Muscle of back (tissue), 11 donors: Measurements from ENCODE around the gene ASMT. TPM values are rescaled to one million over a fixed set of nuclear protein-coding genes. Genes with fewer than 3 reads are reported as not detected.
A peak's percentile ranks its signal among the peaks of the same experiment; 100 is the strongest.
"Not testable (repeated sequence)": the region's sequence is repeated elsewhere in the genome, so short reads cannot be mapped to it uniquely, and the experiment has no call there.

ENCODE experiments used
- DNase-seq, 3 donors: peaks; one replicate each; pipeline versions ENCODE4 v3.0.0 to v3.0.0-alpha.2; 2013
- polyA plus RNA-seq, 10 donors: library from polyadenylated mRNA; unstranded; fragments of 120-200 nt; gene quantifications; one replicate each; pipeline ENCODE4 v1.2.1, GENCODE V29; 2013; ENCODE audit not compliant: insufficient read length in 10 of 10

Gene ASMT
- polyA plus RNA-seq, 10 donors: 0.15 to 0.67 (median 0.28) TPM; not detected in 6

- DNase-seq: peak in 1 of 3 donors; percentile 9
These were observed 34.8 kb downstream of the ASMT start for GRCh38 chrX:1649621-1650020.

- peak in 1 of 3 donors; percentile 41 for DNase-seq
These were observed 37.4 kb downstream of the ASMT start for GRCh38 chrX:1652011-1652811.

- DNase-seq: no peak
These were observed 41.5 kb downstream of the ASMT start for GRCh38 chrX:1656379-1656778.

GRCh38 chrX:1657367-1658070, 42.7 kb downstream of the ASMT start:
- DNase-seq: peak in 1 of 3 donors; percentile 44

GRCh38 chrX:1658071-1658491, 43.2 kb downstream of the ASMT start:
- DNase-seq: no peak

- DNase-seq: no peak
These were observed 45.0 kb downstream of the ASMT start for GRCh38 chrX:1659664-1660461.

GRCh38 chrX:1661048-1661921, 46.4 kb downstream of the ASMT start:
- DNase-seq: peak in 1 of 3 donors; percentile 29

GRCh38 chrX:1661922-1662221, 47.0 kb downstream of the ASMT start:
- DNase-seq: no peak

- DNase-seq: no peak
These were observed 52.7 kb downstream of the ASMT start for GRCh38 chrX:1667566-1667965.

- DNase-seq: peak in 1 of 3 donors; percentile 11
These were observed 58.5 kb downstream of the ASMT start for GRCh38 chrX:1673337-1673736.

GRCh38 chrX:1676866-1677265, 62.0 kb downstream of the ASMT start:
- DNase-seq: no peak

- DNase-seq: no peak
These were observed 64.4 kb downstream of the ASMT start for GRCh38 chrX:1679238-1679637.

GRCh38 chrX:1681439-1681838, 66.6 kb downstream of the ASMT start:
- DNase-seq: no peak

- DNase-seq: not testable (repeated sequence)
These were observed 67.0 kb downstream of the ASMT start for GRCh38 chrX:1681856-1682255.

- DNase-seq: not testable (repeated sequence)
These were observed 67.6 kb downstream of the ASMT start for GRCh38 chrX:1682501-1682900.

GRCh38 chrX:1684883-1685282, 70.0 kb downstream of the ASMT start:
- DNase-seq: not testable (repeated sequence)

GRCh38 chrX:1685444-1685880, 70.6 kb downstream of the ASMT start:
- not testable (repeated sequence) for DNase-seq

- no peak for DNase-seq
These were observed 71.8 kb downstream of the ASMT start for GRCh38 chrX:1686642-1687041.
